A673 (cell line): ENCODE measurements around the gene YIF1B.

ENCODE experiments used
- EZH2 ChIP-seq: fragments of 200-600 bp; sonication (generic); IDR thresholded peaks from 2 replicates; pipeline ENCODE4 v1.6.1; 2017; ENCODE audit warnings: borderline replicate concordance, low read depth, mild to moderate bottlenecking, mixed read lengths, antibody characterized with exemption, low read length; ENCODE audit not compliant: poor library complexity, severe bottlenecking
- TF ChIP-seq, protein P1 (sequence below): fragments of 300-800, 200-600 bp; sonication (generic); conservative IDR thresholded peaks from 2 replicates; pipeline ENCODE4 v1.5.1; 2017; ENCODE audit warnings: low read depth, mild to moderate bottlenecking, antibody characterized with exemption, low read length, moderate library complexity, mixed read lengths

DNA sequence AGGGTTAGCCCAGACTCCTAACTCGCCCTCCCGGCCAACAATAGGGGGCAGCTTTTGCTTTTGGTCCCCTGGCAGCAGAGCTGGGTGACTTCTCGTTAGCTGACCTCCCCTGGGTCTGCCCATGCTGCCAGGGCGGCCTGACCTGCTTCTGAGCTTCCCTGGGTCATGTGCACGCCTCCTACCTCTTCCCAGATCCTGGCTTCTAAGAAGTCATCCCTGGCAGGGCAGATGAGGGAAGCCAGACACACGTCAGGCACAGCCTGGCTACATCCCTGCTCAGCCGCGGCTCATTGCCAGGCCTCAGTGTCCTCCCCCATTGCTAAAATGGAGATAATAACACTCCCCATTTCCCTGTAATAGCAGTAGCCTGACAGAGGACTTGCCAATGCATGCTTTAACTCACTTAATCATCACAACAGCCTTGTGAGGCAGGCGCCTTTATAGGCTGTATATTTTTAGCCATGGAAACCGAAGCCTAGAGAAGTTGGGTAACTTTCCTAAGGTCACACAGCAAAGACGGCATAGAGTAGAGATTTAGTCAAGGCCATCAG lies 6.0 kb upstream of the YIF1B start:
- TF ChIP-seq, protein P1, sequence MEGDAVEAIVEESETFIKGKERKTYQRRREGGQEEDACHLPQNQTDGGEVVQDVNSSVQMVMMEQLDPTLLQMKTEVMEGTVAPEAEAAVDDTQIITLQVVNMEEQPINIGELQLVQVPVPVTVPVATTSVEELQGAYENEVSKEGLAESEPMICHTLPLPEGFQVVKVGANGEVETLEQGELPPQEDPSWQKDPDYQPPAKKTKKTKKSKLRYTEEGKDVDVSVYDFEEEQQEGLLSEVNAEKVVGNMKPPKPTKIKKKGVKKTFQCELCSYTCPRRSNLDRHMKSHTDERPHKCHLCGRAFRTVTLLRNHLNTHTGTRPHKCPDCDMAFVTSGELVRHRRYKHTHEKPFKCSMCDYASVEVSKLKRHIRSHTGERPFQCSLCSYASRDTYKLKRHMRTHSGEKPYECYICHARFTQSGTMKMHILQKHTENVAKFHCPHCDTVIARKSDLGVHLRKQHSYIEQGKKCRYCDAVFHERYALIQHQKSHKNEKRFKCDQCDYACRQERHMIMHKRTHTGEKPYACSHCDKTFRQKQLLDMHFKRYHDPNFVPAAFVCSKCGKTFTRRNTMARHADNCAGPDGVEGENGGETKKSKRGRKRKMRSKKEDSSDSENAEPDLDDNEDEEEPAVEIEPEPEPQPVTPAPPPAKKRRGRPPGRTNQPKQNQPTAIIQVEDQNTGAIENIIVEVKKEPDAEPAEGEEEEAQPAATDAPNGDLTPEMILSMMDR: no peak
- no peak for TF ChIP-seq EZH2
